Measurements from ENCODE around the gene ILDR1. TPM values are rescaled to one million over a fixed set of nuclear protein-coding genes. Genes with fewer than 3 reads are reported as not detected.

The ILDR1 gene
- total RNA-seq, 4 donors from 2014 or later: 1.9 TPM; not detected in 3

GRCh38 chr3:121976727-121977126, 45.3 kb downstream of the ILDR1 start:
- no peaks in the 10 kb centered on the region for H3K4me1 ChIP-seq
- TF ChIP-seq POLR2A (IDR thresholded peaks at IDR 0.05) (no peak), CTCF (IDR thresholded peaks at IDR 0.05) (no peak)
- DNase-seq: no peak
- H3K27ac ChIP-seq: no peak overlapping the region
- H3K36me3 ChIP-seq: no peaks in the 10 kb centered on the region
- H3K4me3 ChIP-seq: no peak overlapping the region
- intact Hi-C loops (cut with DNase I; ENCODE audit: low total_unique reads): no loop called here
- H3K27me3 ChIP-seq: no peaks in the 10 kb centered on the region
- no peaks in the 10 kb centered on the region for H3K9me3 ChIP-seq

DNA sequence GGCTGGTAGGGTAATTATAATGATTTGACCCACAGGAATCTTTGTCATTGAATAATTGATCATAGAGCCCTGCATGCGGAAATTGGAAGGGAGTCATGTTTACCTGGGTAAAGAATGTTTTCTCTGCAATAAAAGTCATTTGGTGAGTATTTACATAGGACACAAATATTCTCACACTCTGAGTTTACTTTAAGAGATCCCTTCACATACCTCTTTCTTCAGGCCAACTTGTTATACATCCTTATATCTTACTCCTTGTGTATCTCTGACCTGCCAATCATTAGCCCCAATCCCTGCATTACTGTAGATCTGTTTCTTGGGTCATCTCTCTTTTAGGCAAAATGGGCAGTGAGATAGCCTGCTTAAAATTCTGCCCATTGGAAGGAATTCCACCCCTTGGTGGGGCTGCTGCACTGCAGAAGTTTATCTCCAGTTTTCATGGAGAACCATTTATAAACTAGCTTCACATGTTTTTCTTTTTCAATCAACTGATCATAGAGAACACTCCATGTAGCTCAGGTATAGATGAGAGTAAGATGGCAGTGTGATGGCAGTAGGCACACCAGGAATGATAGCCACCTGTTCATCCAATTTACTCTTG, 46.2 kb downstream of the ILDR1 start:
- intact Hi-C loops (cut with DNase I; ENCODE audit: low total_unique reads): no loop called here

DNA sequence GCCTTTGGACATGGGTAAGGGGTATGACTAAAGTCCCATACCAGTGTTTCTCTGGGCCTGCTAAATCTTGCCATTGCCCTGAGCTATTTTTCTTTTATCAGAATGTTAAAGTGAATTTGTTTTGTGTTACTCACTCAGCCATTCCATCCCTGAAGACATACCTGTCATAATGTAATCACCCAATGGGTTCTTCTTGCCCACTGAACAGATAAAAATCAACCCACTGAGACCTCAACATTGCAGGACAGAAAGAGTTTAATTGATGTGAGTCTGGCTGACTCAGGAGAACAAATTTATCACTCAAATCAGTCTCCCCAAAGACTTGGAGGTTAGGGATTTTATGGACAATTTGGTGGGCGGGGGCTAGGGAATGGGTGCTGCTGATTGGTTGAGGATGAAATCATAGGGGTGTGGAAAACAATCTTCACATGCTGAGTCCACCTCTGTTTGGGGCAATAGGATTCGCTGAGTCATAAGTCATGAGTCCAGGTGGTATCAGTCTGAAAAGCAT, 47.4 kb downstream of the ILDR1 start:
- no peaks in the 10 kb centered on the region for H3K9me3 ChIP-seq
- TF ChIP-seq CTCF (IDR thresholded peaks at IDR 0.05) (no peak), POLR2A (IDR thresholded peaks at IDR 0.05) (no peak)
- no peak overlapping the region for H3K27ac ChIP-seq
- no peak for DNase-seq
- H3K36me3 ChIP-seq: no peaks in the 10 kb centered on the region
- H3K4me1 ChIP-seq: no peaks in the 10 kb centered on the region
- H3K4me3 ChIP-seq: no peak overlapping the region
- intact Hi-C loops (cut with DNase I; ENCODE audit: low total_unique reads): no loop called here
- H3K27me3 ChIP-seq: no peaks in the 10 kb centered on the region

More for the DNA sequence above, 46.2 kb downstream of the ILDR1 start:
- no peaks in the 10 kb centered on the region for H3K27me3 ChIP-seq
- no peak for TF ChIP-seq POLR2A (IDR thresholded peaks at IDR 0.05)
- no peak for TF ChIP-seq CTCF (IDR thresholded peaks at IDR 0.05)
- H3K4me3 ChIP-seq: no peak overlapping the region
- no peak overlapping the region for H3K27ac ChIP-seq
- no peaks in the 10 kb centered on the region for H3K4me1 ChIP-seq
- no peak for DNase-seq
- no peaks in the 10 kb centered on the region for H3K9me3 ChIP-seq
- H3K36me3 ChIP-seq: no peaks in the 10 kb centered on the region

- TF ChIP-seq POLR2A (IDR thresholded peaks at IDR 0.05): no peak
- TF ChIP-seq CTCF (IDR thresholded peaks at IDR 0.05): no peak
- Histone ChIP-seq H3K9me3 (no peaks in the 10 kb centered on the region), H3K4me3 (no peak overlapping the region), H3K27ac (no peak overlapping the region), H3K36me3 (no peaks in the 10 kb centered on the region), H3K4me1 (no peaks in the 10 kb centered on the region), H3K27me3 (no peaks in the 10 kb centered on the region)
- intact Hi-C loops (cut with DNase I; ENCODE audit: low total_unique reads): no loop called here
- DNase-seq: no peak
Observed at GRCh38 chr3:121970047-121970446, 52.0 kb downstream of the ILDR1 start.

GRCh38 chr3:121969631-121970030, 52.4 kb downstream of the ILDR1 start:
- no peak for TF ChIP-seq CTCF (IDR thresholded peaks at IDR 0.05)
- no peak for TF ChIP-seq POLR2A (IDR thresholded peaks at IDR 0.05)
- intact Hi-C loops (cut with DNase I; ENCODE audit: low total_unique reads): no loop called here

More at GRCh38 chr3:121969631-121970030, 52.4 kb downstream of the ILDR1 start:
- H3K36me3 ChIP-seq: no peaks in the 10 kb centered on the region
- H3K4me1 ChIP-seq: no peaks in the 10 kb centered on the region
- H3K9me3 ChIP-seq: no peaks in the 10 kb centered on the region
- no peaks in the 10 kb centered on the region for H3K27me3 ChIP-seq
- no peak overlapping the region for H3K27ac ChIP-seq
- no peak overlapping the region for H3K4me3 ChIP-seq
- DNase-seq: no peak

All from uterus (tissue), 4 donors.